ENCODE results near the gene STAP2. TPM values are rescaled to one million over a fixed set of nuclear protein-coding genes. Genes with fewer than 3 reads are reported as not detected.

STAP2 gene
- total RNA-seq, 1 donor from 2014 or later = 25.5 TPM

Other genes with a start within 250 kb of the STAP2 start
- 54.5 TPM for gene MAP2K2, start 214.7 kb downstream of the STAP2 start, total RNA-seq
- not detected for gene CREB3L3, start 185.2 kb downstream of the STAP2 start, total RNA-seq
- gene SIRT6, start 156.3 kb downstream of the STAP2 start, total RNA-seq = 4.7 TPM
- 0.79 TPM for gene ANKRD24, start 156.1 kb downstream of the STAP2 start, total RNA-seq
- gene EBI3, start 109.3 kb downstream of the STAP2 start, total RNA-seq = not detected
- gene YJU2, start 91.7 kb downstream of the STAP2 start, total RNA-seq = 12.7 TPM
- gene SHD, start 59.6 kb downstream of the STAP2 start, total RNA-seq = 1.3 TPM
- gene TMIGD2, start 36.4 kb downstream of the STAP2 start, total RNA-seq = 0.49 TPM
- 0.59 TPM for gene FSD1, start 34.2 kb downstream of the STAP2 start, total RNA-seq
- gene MPND, start 4.7 kb upstream of the STAP2 start, total RNA-seq = 5.8 TPM
- 24.7 TPM for gene SH3GL1, start 61.7 kb upstream of the STAP2 start, total RNA-seq
- 9.5 TPM for gene CHAF1A, start 63.8 kb upstream of the STAP2 start, total RNA-seq
- gene UBXN6, start 119.0 kb upstream of the STAP2 start, total RNA-seq = 49.7 TPM
- gene HDGFL2, start 133.5 kb upstream of the STAP2 start, total RNA-seq = 28.7 TPM
- 25.7 TPM for gene PLIN4, start 179.7 kb upstream of the STAP2 start, total RNA-seq
- gene PLIN5, start 196.4 kb upstream of the STAP2 start, total RNA-seq = 7.5 TPM
- gene LRG1, start 201.2 kb upstream of the STAP2 start, total RNA-seq = 0.79 TPM
- gene SEMA6B, start 220.9 kb upstream of the STAP2 start, total RNA-seq = 5.0 TPM